K562 (cell line): ENCODE data around the gene AMIGO1. TPM values are rescaled to one million over a fixed set of nuclear protein-coding genes. Genes with fewer than 3 reads are reported as not detected.
A peak's percentile ranks its signal among the peaks of the same experiment; 100 is the strongest.

Experiments
- BRD4 ChIP-seq: fragments of 200-600 bp; sonication (generic); IDR thresholded peaks from 2 replicates; pipeline ENCODE4 v1.6.1; 2017; ENCODE audit warnings: inconsistent platforms
- ESRRB ChIP-seq: fragments of 250-450 bp; sonication (Bioruptor Pico); IDR thresholded peaks from 2 replicates; pipeline ENCODE4 v1.5.0; 2020; ENCODE audit warnings: mild to moderate bottlenecking, moderate library complexity, borderline replicate concordance
- TEAD1 ChIP-seq, 2 experiments: fragments of 450-650 bp in 1 of 2; sonication (generic) in 1 of 2; formaldehyde crosslinking; IDR thresholded peaks; 2 replicates each; pipeline versions ENCODE4 v1.4.0 to v1.8.0; 2020 to 2022; ENCODE audit warnings: mild to moderate bottlenecking in 2 of 2, missing genetic modification reagents in 1 of 2
- ZNF316 ChIP-seq: fragments of 450-650 bp; IDR thresholded peaks from 2 replicates; pipeline ENCODE4 v1.6.1; 2016
- ZNF347 ChIP-seq: fragments of 450-650 bp; formaldehyde crosslinking; IDR thresholded peaks from 2 replicates; pipeline ENCODE4 v1.4.0; 2020; ENCODE audit warnings: low read depth, mild to moderate bottlenecking, moderate library complexity
- polyA plus RNA-seq, 8 experiments: library from polyadenylated mRNA; depleted of rRNA in 4 of 8; stranded (reverse) in 5 of 8; unstranded in 3 of 8; fragments of >200 nt; fragmentation: Nextera tagmentation in 2 of 8; fragmentation: Illumina TruSeq in 1 of 8; extraction: Ambion mirVana in 2 of 8; extraction: Trizol in 1 of 8; gene quantifications; 2 replicates each; pipeline versions ENCODE4 v1.2.1 to v1.2.3, GENCODE V29; 2011 to 2014; ENCODE audit warnings: inconsistent platforms in 1 of 8, missing spikeins in 1 of 8
- total RNA-seq, 7 experiments: library from RNA; depleted of rRNA in 6 of 7; stranded (reverse); fragments of >200 nt in 6 of 7; fragmentation: Illumina TruSeq in 2 of 7; extraction: Trizol in 2 of 7; gene quantifications; 2 replicates each; pipeline versions ENCODE4 v1.2.1 to v1.2.3, GENCODE V29; 2011 to 2021; ENCODE audit warnings: low replicate concordance in 1 of 7
- TF ChIP-seq, protein P1 (sequence below): sonication (generic); formaldehyde crosslinking; IDR thresholded peaks from 2 replicates; pipeline ENCODE4 v1.8.0; 2022; ENCODE audit warnings: missing genetic modification reagents, mild to moderate bottlenecking, moderate library complexity, borderline replicate concordance
- TF ChIP-seq, protein P2 (sequence below): fragments of 200-600 bp; sonication (generic); IDR thresholded peaks from one replicate; pipeline ENCODE4 v1.6.1; 2012; ENCODE audit warnings: mild to moderate bottlenecking, low read depth, low read length, inconsistent platforms
- TF ChIP-seq, protein P3 (sequence below): sonication (generic); formaldehyde crosslinking; IDR thresholded peaks from 2 replicates; pipeline ENCODE4 v1.8.1; 2023; ENCODE audit warnings: missing genetic modification reagents, mild to moderate bottlenecking, borderline replicate concordance

AMIGO1 gene
- total and polyA plus RNA-seq, 9 of the 15 experiments (the other 6 are each of a cell fraction or from before 2014, with no cell fraction given): 0.24 to 1.0 (median 0.54) TPM

DNA sequence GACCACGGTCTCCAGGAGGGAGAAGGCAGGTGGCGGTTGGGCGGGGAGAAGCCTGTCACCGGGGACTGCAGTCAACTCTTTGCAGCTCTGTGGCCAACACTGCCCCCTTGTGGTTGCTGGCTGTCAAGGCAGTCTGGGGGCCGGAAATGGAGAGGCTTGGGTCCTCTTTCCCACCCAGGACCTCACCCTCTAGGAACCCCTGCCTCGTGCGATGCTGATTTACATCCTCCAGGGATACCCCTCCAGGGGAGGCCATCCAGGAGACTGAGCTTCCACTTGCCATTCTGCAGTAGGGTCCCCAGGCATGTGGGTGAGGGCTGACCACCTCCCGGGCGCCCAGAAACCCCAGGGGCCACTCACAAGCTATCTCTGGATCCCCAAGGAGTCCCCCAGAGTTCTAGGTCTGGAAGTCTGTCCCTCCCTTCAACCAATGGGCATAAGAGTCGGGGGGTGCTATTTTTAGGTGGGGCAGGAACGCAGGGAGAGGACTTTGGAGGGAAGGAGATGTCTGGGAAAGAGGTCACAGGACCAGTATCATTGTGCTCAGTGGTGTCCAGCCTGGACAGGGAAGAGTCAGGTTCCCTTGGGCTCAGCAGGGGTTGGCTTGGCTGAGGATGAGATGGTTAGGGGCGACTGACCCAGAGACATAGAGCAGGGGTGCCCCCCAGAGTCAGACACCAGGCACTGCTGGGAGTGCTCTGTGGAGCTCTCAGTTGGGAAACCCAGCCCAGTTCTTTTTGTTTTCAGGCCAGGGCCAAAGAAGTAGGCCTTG is 23.0 kb upstream of the AMIGO1 start (continued):
- TF ChIP-seq, protein P1, sequence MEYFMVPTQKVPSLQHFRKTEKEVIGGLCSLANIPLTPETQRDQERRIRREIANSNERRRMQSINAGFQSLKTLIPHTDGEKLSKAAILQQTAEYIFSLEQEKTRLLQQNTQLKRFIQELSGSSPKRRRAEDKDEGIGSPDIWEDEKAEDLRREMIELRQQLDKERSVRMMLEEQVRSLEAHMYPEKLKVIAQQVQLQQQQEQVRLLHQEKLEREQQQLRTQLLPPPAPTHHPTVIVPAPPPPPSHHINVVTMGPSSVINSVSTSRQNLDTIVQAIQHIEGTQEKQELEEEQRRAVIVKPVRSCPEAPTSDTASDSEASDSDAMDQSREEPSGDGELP (CRISPR knock-in tag): peak; percentile 30
- TF ChIP-seq, protein P2, sequence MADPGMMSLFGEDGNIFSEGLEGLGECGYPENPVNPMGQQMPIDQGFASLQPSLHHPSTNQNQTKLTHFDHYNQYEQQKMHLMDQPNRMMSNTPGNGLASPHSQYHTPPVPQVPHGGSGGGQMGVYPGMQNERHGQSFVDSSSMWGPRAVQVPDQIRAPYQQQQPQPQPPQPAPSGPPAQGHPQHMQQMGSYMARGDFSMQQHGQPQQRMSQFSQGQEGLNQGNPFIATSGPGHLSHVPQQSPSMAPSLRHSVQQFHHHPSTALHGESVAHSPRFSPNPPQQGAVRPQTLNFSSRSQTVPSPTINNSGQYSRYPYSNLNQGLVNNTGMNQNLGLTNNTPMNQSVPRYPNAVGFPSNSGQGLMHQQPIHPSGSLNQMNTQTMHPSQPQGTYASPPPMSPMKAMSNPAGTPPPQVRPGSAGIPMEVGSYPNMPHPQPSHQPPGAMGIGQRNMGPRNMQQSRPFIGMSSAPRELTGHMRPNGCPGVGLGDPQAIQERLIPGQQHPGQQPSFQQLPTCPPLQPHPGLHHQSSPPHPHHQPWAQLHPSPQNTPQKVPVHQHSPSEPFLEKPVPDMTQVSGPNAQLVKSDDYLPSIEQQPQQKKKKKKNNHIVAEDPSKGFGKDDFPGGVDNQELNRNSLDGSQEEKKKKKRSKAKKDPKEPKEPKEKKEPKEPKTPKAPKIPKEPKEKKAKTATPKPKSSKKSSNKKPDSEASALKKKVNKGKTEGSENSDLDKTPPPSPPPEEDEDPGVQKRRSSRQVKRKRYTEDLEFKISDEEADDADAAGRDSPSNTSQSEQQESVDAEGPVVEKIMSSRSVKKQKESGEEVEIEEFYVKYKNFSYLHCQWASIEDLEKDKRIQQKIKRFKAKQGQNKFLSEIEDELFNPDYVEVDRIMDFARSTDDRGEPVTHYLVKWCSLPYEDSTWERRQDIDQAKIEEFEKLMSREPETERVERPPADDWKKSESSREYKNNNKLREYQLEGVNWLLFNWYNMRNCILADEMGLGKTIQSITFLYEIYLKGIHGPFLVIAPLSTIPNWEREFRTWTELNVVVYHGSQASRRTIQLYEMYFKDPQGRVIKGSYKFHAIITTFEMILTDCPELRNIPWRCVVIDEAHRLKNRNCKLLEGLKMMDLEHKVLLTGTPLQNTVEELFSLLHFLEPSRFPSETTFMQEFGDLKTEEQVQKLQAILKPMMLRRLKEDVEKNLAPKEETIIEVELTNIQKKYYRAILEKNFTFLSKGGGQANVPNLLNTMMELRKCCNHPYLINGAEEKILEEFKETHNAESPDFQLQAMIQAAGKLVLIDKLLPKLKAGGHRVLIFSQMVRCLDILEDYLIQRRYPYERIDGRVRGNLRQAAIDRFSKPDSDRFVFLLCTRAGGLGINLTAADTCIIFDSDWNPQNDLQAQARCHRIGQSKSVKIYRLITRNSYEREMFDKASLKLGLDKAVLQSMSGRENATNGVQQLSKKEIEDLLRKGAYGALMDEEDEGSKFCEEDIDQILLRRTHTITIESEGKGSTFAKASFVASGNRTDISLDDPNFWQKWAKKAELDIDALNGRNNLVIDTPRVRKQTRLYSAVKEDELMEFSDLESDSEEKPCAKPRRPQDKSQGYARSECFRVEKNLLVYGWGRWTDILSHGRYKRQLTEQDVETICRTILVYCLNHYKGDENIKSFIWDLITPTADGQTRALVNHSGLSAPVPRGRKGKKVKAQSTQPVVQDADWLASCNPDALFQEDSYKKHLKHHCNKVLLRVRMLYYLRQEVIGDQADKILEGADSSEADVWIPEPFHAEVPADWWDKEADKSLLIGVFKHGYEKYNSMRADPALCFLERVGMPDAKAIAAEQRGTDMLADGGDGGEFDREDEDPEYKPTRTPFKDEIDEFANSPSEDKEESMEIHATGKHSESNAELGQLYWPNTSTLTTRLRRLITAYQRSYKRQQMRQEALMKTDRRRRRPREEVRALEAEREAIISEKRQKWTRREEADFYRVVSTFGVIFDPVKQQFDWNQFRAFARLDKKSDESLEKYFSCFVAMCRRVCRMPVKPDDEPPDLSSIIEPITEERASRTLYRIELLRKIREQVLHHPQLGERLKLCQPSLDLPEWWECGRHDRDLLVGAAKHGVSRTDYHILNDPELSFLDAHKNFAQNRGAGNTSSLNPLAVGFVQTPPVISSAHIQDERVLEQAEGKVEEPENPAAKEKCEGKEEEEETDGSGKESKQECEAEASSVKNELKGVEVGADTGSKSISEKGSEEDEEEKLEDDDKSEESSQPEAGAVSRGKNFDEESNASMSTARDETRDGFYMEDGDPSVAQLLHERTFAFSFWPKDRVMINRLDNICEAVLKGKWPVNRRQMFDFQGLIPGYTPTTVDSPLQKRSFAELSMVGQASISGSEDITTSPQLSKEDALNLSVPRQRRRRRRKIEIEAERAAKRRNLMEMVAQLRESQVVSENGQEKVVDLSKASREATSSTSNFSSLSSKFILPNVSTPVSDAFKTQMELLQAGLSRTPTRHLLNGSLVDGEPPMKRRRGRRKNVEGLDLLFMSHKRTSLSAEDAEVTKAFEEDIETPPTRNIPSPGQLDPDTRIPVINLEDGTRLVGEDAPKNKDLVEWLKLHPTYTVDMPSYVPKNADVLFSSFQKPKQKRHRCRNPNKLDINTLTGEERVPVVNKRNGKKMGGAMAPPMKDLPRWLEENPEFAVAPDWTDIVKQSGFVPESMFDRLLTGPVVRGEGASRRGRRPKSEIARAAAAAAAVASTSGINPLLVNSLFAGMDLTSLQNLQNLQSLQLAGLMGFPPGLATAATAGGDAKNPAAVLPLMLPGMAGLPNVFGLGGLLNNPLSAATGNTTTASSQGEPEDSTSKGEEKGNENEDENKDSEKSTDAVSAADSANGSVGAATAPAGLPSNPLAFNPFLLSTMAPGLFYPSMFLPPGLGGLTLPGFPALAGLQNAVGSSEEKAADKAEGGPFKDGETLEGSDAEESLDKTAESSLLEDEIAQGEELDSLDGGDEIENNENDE: no peak
- TF ChIP-seq, protein P3, sequence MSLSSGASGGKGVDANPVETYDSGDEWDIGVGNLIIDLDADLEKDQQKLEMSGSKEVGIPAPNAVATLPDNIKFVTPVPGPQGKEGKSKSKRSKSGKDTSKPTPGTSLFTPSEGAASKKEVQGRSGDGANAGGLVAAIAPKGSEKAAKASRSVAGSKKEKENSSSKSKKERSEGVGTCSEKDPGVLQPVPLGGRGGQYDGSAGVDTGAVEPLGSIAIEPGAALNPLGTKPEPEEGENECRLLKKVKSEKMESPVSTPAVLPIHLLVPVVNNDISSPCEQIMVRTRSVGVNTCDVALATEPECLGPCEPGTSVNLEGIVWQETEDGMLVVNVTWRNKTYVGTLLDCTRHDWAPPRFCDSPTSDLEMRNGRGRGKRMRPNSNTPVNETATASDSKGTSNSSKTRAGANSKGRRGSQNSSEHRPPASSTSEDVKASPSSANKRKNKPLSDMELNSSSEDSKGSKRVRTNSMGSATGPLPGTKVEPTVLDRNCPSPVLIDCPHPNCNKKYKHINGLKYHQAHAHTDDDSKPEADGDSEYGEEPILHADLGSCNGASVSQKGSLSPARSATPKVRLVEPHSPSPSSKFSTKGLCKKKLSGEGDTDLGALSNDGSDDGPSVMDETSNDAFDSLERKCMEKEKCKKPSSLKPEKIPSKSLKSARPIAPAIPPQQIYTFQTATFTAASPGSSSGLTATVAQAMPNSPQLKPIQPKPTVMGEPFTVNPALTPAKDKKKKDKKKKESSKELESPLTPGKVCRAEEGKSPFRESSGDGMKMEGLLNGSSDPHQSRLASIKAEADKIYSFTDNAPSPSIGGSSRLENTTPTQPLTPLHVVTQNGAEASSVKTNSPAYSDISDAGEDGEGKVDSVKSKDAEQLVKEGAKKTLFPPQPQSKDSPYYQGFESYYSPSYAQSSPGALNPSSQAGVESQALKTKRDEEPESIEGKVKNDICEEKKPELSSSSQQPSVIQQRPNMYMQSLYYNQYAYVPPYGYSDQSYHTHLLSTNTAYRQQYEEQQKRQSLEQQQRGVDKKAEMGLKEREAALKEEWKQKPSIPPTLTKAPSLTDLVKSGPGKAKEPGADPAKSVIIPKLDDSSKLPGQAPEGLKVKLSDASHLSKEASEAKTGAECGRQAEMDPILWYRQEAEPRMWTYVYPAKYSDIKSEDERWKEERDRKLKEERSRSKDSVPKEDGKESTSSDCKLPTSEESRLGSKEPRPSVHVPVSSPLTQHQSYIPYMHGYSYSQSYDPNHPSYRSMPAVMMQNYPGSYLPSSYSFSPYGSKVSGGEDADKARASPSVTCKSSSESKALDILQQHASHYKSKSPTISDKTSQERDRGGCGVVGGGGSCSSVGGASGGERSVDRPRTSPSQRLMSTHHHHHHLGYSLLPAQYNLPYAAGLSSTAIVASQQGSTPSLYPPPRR (CRISPR knock-in tag): no peak
- TF ChIP-seq TEAD1 (CRISPR knock-in tag; IDR thresholded peaks at IDR 0.05) (no peak), ZNF347 (CRISPR knock-in tag) (no peak), ZNF316 (no peak), BRD4 (no peak), ESRRB (CRISPR knock-in tag) (no peak)
